ENCODE results near the gene RBM8A.
A peak's percentile ranks its signal among the peaks of the same experiment; 100 is the strongest.

Gene RBM8A

DNA sequence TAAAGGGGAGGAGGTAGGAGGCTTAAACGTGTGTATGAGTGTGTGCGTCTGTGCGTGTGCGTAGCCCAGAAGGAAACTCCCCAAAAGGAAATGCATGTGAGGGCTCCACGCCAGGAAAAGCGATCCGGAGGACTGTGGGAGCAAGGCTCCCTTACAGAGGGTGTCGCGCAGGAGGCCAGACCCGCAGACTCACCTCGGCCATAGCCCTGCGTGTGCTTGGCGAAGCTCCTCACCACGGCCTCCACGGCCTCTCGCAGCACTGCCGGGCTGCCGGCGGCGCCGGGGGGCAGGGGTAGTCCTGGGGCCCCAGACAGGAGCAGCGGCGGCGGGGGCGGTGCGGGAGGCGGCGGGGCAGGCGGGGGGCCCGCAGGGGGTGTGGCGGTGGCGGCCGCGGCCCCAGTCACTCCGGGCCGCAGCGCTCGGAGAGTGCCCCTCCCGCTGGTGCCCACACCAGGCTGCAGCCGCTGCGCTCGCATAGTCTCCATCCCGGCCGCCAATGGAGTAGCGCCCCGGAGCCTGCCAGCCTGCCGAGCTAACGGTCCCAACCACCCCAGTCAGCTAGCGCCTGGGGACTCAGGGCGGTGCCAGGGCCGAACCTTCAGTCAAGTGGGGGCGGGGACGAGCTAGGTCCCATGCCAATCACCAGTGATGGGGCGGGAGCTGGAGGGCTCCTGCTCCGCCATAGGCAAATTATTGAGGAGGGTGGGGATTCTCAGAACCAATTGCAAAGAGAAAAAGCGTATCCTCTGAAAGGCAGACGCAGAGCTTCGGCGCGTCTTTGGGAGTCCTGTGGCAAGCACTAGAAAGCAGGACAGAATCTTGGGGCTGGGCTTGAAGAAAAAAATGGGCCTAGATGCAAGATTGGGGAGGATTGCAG is 30.4 kb upstream of the RBM8A start, which contains the start of gene LIX1L (continued):
- TF ChIP-seq, protein P1, sequence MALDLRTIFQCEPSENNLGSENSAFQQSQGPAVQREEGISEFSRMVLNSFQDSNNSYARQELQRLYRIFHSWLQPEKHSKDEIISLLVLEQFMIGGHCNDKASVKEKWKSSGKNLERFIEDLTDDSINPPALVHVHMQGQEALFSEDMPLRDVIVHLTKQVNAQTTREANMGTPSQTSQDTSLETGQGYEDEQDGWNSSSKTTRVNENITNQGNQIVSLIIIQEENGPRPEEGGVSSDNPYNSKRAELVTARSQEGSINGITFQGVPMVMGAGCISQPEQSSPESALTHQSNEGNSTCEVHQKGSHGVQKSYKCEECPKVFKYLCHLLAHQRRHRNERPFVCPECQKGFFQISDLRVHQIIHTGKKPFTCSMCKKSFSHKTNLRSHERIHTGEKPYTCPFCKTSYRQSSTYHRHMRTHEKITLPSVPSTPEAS (tag by site-specific recombination; IDR thresholded peaks at IDR 0.05): peak; percentile 74; the same call in 1 of the 2 replicates
- TF ChIP-seq, protein P2, sequence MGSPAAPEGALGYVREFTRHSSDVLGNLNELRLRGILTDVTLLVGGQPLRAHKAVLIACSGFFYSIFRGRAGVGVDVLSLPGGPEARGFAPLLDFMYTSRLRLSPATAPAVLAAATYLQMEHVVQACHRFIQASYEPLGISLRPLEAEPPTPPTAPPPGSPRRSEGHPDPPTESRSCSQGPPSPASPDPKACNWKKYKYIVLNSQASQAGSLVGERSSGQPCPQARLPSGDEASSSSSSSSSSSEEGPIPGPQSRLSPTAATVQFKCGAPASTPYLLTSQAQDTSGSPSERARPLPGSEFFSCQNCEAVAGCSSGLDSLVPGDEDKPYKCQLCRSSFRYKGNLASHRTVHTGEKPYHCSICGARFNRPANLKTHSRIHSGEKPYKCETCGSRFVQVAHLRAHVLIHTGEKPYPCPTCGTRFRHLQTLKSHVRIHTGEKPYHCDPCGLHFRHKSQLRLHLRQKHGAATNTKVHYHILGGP (tag by site-specific recombination; IDR thresholded peaks at IDR 0.05): no peak
- TF ChIP-seq ZNF530 (tag by site-specific recombination; IDR thresholded peaks at IDR 0.05; ENCODE audit: low read depth) (no peak), ZNF544 (tag by site-specific recombination; IDR thresholded peaks at IDR 0.05) (no peak), ZNF561 (tag by site-specific recombination; IDR thresholded peaks at IDR 0.05; ENCODE audit: borderline replicate concordance) (no peak), ZNF624 (tag by site-specific recombination; IDR thresholded peaks at IDR 0.05) (no peak), SP3 (tag by site-specific recombination; IDR thresholded peaks at IDR 0.05) (peak; percentile 82), FEZF1 (tag by site-specific recombination; IDR thresholded peaks at IDR 0.05) (no peak), GLIS2 (tag by site-specific recombination; IDR thresholded peaks at IDR 0.05) (peak; percentile 89), ZNF341 (tag by site-specific recombination; IDR thresholded peaks at IDR 0.05; ENCODE audit: low read depth) (peak; percentile 47)
- TF ChIP-seq, protein P3, sequence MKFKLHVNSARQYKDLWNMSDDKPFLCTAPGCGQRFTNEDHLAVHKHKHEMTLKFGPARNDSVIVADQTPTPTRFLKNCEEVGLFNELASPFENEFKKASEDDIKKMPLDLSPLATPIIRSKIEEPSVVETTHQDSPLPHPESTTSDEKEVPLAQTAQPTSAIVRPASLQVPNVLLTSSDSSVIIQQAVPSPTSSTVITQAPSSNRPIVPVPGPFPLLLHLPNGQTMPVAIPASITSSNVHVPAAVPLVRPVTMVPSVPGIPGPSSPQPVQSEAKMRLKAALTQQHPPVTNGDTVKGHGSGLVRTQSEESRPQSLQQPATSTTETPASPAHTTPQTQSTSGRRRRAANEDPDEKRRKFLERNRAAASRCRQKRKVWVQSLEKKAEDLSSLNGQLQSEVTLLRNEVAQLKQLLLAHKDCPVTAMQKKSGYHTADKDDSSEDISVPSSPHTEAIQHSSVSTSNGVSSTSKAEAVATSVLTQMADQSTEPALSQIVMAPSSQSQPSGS (tag by site-specific recombination; IDR thresholded peaks at IDR 0.05; ENCODE audit: low read depth): no peak
- TF ChIP-seq, protein P4, sequence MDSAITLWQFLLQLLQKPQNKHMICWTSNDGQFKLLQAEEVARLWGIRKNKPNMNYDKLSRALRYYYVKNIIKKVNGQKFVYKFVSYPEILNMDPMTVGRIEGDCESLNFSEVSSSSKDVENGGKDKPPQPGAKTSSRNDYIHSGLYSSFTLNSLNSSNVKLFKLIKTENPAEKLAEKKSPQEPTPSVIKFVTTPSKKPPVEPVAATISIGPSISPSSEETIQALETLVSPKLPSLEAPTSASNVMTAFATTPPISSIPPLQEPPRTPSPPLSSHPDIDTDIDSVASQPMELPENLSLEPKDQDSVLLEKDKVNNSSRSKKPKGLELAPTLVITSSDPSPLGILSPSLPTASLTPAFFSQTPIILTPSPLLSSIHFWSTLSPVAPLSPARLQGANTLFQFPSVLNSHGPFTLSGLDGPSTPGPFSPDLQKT (IDR thresholded peaks at IDR 0.05; ENCODE audit: borderline replicate concordance, low read depth, low read length): no peak

DNA sequence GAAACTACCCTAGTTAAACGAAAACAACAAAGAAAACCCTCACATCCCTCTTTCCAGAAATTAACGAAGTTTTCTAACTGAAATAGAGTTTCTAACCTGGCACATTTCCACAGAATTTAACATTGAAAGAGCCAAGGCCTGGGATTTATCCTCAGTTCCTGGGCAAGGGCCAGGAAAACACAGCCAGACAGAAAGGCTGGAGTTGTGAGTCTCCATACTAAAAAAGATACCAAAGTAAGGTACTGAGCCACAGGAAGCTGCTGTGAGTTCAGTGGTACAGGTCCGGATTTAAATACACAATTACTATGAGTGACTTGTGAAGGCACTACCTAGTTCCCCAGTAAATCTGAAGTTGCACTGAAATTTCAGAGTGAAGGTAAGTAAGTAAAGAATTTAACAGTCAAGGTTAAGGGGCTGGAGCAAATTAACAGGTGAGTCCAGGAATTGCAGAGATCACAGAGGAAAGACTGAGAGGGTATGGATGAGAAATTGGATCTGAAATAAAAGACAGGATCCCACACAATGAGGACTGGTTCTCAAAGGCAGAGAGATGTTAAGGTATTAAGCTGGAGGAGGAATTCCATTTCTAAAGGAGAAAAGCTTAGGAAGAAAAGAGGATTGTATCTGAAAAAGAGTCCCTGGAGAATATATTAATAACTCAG is 29.6 kb upstream of the RBM8A start:
- TF ChIP-seq ZNF10 (tag by site-specific recombination; IDR thresholded peaks at IDR 0.05) (no peak), ZNF366 (tag by site-specific recombination; conservative IDR thresholded peaks at IDR 0.05) (peak; percentile 59), YY2 (tag by site-specific recombination; IDR thresholded peaks at IDR 0.05) (no peak), ZNF624 (tag by site-specific recombination; IDR thresholded peaks at IDR 0.05) (peak; percentile 18; the same call in 1 of the 2 replicates), SCRT2 (tag by site-specific recombination; IDR thresholded peaks at IDR 0.05) (peak; percentile 61), ZBTB17 (tag by site-specific recombination; IDR thresholded peaks at IDR 0.05) (peak; percentile 79), ZNF155 (tag by site-specific recombination; IDR thresholded peaks at IDR 0.05) (no peak), ZNF560 (tag by site-specific recombination; IDR thresholded peaks at IDR 0.05; ENCODE audit: borderline replicate concordance) (no peak), ZNF664 (tag by site-specific recombination; IDR thresholded peaks at IDR 0.05) (peak; percentile 91), PRDM1 (tag by site-specific recombination; IDR thresholded peaks at IDR 0.05) (peak; percentile 43; the same call in 1 of the 2 replicates), ZXDB (tag by site-specific recombination; IDR thresholded peaks at IDR 0.05) (0 out of 2 replicates have a peak, but pooled peaks have one; percentile 5), ZNF221 (tag by site-specific recombination; IDR thresholded peaks at IDR 0.05; ENCODE audit: borderline replicate concordance) (no peak)
- TF ChIP-seq, protein P5, sequence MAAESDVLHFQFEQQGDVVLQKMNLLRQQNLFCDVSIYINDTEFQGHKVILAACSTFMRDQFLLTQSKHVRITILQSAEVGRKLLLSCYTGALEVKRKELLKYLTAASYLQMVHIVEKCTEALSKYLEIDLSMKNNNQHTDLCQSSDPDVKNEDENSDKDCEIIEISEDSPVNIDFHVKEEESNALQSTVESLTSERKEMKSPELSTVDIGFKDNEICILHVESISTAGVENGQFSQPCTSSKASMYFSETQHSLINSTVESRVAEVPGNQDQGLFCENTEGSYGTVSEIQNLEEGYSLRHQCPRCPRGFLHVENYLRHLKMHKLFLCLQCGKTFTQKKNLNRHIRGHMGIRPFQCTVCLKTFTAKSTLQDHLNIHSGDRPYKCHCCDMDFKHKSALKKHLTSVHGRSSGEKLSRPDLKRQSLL (tag by site-specific recombination; IDR thresholded peaks at IDR 0.05): no peak
- peak overlapping the region; percentile 49; the same call in 1 of the 2 replicates for H3K27ac ChIP-seq (ENCODE audit: extremely low read depth, low read depth, low read length)
- no peaks in the 10 kb centered on the region for H3K9me3 ChIP-seq (ENCODE audit: control insufficient read depth, insufficient read depth, low read depth, low read length)
- ChIA-PET CTCF (interaction anchor here (0.7 to 3.6 kb wide), 4 partner anchors 23 to 87 kb away, joined by 3 to 15 read pairs (median 4); partner anchors contain the start of gene RBM8A), POLR2A (interaction anchor here (1.4 to 2.6 kb wide), 8 partner anchors 10 to 98 kb away, joined by 3 to 51 read pairs (median 6); partner anchors contain the start of genes PEX11B, PIAS3 and RBM8A)
- no peaks in the 10 kb centered on the region for H3K36me3 ChIP-seq (ENCODE audit: control insufficient read depth in 2 of 2, insufficient read depth in 1 of 2, low read length in 2 of 2)
- H3K4me1 ChIP-seq (ENCODE audit: control insufficient read depth, insufficient read depth, low read length): peaks cover 6% of the 10 kb centered on the region
- H3K4me3 ChIP-seq (ENCODE audit: low read depth, low read length): peak overlapping the region; percentile 81
